GM21515 (cell line): ENCODE results near the gene SERPINA5.
"Not testable (repeated sequence)": the region's sequence is repeated elsewhere in the genome, so short reads cannot be mapped to it uniquely, and the experiment has no call there.

ENCODE experiments used
- ATAC-seq: cut with Tn5 transposase; IDR thresholded peaks from one replicate; pipeline ENCODE4 v1.9.1; 2021; ENCODE audit not compliant: unreplicated experiment

Gene SERPINA5

GRCh38 chr14:94598816-94599655 lies 17.8 kb downstream of the SERPINA5 start:
- ATAC-seq, result no peak

- ATAC-seq, result no peak
These were observed 18.4 kb downstream of the SERPINA5 start for GRCh38 chr14:94599656-94600004.

GRCh38 chr14:94600148-94600545 lies 18.9 kb downstream of the SERPINA5 start:
- no peak for ATAC-seq

GRCh38 chr14:94601884-94602391 lies 20.7 kb downstream of the SERPINA5 start:
- ATAC-seq, result no peak

- no peak for ATAC-seq
These were observed 21.5 kb downstream of the SERPINA5 start for GRCh38 chr14:94602722-94603121.

- no peak for ATAC-seq
These were observed 24.1 kb downstream of the SERPINA5 start for GRCh38 chr14:94605361-94605760.

GRCh38 chr14:94608966-94609365 lies 27.7 kb downstream of the SERPINA5 start:
- ATAC-seq, result not testable (repeated sequence)

- ATAC-seq, result no peak
These were observed 30.0 kb downstream of the SERPINA5 start for GRCh38 chr14:94611179-94611578.

- ATAC-seq, result no peak
These were observed 30.9 kb downstream of the SERPINA5 start, which contains the start of gene SERPINA3 for GRCh38 chr14:94612174-94612573. Gene SERPINA3, plus strand, starts transcription at chr14:94612391. Its CDS starts 2,051 bp downstream, at chr14:94614442.

- no peak for ATAC-seq
These were observed 31.6 kb downstream of the SERPINA5 start for GRCh38 chr14:94612580-94613554.

- ATAC-seq, result no peak
These were observed 32.8 kb downstream of the SERPINA5 start for GRCh38 chr14:94613720-94614644.

GRCh38 chr14:94614802-94615201 lies 33.6 kb downstream of the SERPINA5 start:
- no peak for ATAC-seq

- ATAC-seq, result no peak
These were observed 34.0 kb downstream of the SERPINA5 start for GRCh38 chr14:94615254-94615653.

- no peak for ATAC-seq
These were observed 34.8 kb downstream of the SERPINA5 start for GRCh38 chr14:94615823-94616570.

- ATAC-seq, result no peak
These were observed 36.2 kb downstream of the SERPINA5 start for GRCh38 chr14:94617366-94617941.

- no peak for ATAC-seq
These were observed 37.0 kb downstream of the SERPINA5 start for GRCh38 chr14:94617988-94618822.

- no peak for ATAC-seq
These were observed 38.1 kb downstream of the SERPINA5 start for GRCh38 chr14:94619297-94619696.

- ATAC-seq, result no peak
These were observed 39.4 kb downstream of the SERPINA5 start for GRCh38 chr14:94620597-94620996.
